T follicular helper cell (primary cell): ENCODE results near the gene NEUROG1.

Experiments used
- DNase-seq: peaks from one replicate; pipeline ENCODE4 v3.0.0-alpha.2; 2020; ENCODE audit warnings: low read depth
- total RNA-seq, 2 experiments: gene quantifications; one replicate each; lab custom pipeline; 2026; lab: John Stamatoyannopoulos, UW

Gene NEUROG1
- 0 reads per million in 2 experiments for total RNA-seq

GRCh38 chr5:135535820-135536801, at the start of gene NEUROG1:
NEUROG1 (minus strand) TSS chr5:135535964; CDS start chr5:135535690, 274 bp downstream.
- no peak for DNase-seq

- no peak for DNase-seq
Observed at GRCh38 chr5:135584918-135585317, 49.2 kb upstream of the NEUROG1 start.

- no peak for DNase-seq
Observed at GRCh38 chr5:135584276-135584675, 48.5 kb upstream of the NEUROG1 start.

GRCh38 chr5:135582099-135582781, 46.5 kb upstream of the NEUROG1 start:
- DNase-seq = no peak

GRCh38 chr5:135578685-135579341, 43.0 kb upstream of the NEUROG1 start, which contains the start of gene CXCL14:
CXCL14 (minus strand) TSS chr5:135578991; CDS start chr5:135578778, 213 bp downstream.
- DNase-seq = no peak

- no peak for DNase-seq
Observed at GRCh38 chr5:135578305-135578684, 42.5 kb upstream of the NEUROG1 start.

GRCh38 chr5:135577421-135577820, 41.7 kb upstream of the NEUROG1 start:
- DNase-seq = no peak

- DNase-seq = no peak
Observed at GRCh38 chr5:135576075-135576599, 40.4 kb upstream of the NEUROG1 start.

GRCh38 chr5:135574493-135574892, 38.7 kb upstream of the NEUROG1 start:
- DNase-seq = no peak

- no peak for DNase-seq
Observed at GRCh38 chr5:135571902-135572301, 36.1 kb upstream of the NEUROG1 start.

- no peak for DNase-seq
Observed at GRCh38 chr5:135571066-135571609, 35.4 kb upstream of the NEUROG1 start.

- no peak for DNase-seq
Observed at GRCh38 chr5:135570453-135570764, 34.6 kb upstream of the NEUROG1 start.

- no peak for DNase-seq
Observed at GRCh38 chr5:135569755-135570452, 34.1 kb upstream of the NEUROG1 start.

GRCh38 chr5:135568923-135569360, 33.2 kb upstream of the NEUROG1 start:
- DNase-seq = no peak

- no peak for DNase-seq
Observed at GRCh38 chr5:135568246-135568645, 32.5 kb upstream of the NEUROG1 start.

- no peak for DNase-seq
Observed at GRCh38 chr5:135567661-135568060, 31.9 kb upstream of the NEUROG1 start.

GRCh38 chr5:135566422-135567400, 30.9 kb upstream of the NEUROG1 start:
- no peak for DNase-seq

- peak; percentile 48 for DNase-seq
Observed at GRCh38 chr5:135565725-135566421, 30.1 kb upstream of the NEUROG1 start.

GRCh38 chr5:135565266-135565665, 29.5 kb upstream of the NEUROG1 start:
- no peak for DNase-seq
